Peyer's patch (tissue), 4 donors: ENCODE results near the gene SPINT3.

Experiments used
- POLR2A ChIP-seq, 2 donors: fragments of 450-650 bp; IDR thresholded peaks; one replicate each; pipeline ENCODE4 v1.5.1; 2017; ENCODE audit warnings: antibody characterized with exemption in 2 of 2, mild to moderate bottlenecking in 2 of 2, moderate library complexity in 2 of 2
- TF ChIP-seq, protein P1 (sequence below), 6 experiments: fragments of 450-650 bp in 4 of 6; fragments of 200-600 bp in 2 of 6; sonication (generic) in 1 of 6; IDR thresholded peaks; one replicate each; pipeline ENCODE4 v1.5.1; 2017 to 2019; ENCODE audit warnings: antibody characterized with exemption in 6 of 6, mild to moderate bottlenecking in 3 of 6, moderate library complexity in 1 of 6

- TF ChIP-seq, protein P1, sequence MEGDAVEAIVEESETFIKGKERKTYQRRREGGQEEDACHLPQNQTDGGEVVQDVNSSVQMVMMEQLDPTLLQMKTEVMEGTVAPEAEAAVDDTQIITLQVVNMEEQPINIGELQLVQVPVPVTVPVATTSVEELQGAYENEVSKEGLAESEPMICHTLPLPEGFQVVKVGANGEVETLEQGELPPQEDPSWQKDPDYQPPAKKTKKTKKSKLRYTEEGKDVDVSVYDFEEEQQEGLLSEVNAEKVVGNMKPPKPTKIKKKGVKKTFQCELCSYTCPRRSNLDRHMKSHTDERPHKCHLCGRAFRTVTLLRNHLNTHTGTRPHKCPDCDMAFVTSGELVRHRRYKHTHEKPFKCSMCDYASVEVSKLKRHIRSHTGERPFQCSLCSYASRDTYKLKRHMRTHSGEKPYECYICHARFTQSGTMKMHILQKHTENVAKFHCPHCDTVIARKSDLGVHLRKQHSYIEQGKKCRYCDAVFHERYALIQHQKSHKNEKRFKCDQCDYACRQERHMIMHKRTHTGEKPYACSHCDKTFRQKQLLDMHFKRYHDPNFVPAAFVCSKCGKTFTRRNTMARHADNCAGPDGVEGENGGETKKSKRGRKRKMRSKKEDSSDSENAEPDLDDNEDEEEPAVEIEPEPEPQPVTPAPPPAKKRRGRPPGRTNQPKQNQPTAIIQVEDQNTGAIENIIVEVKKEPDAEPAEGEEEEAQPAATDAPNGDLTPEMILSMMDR (IDR thresholded peaks at IDR 0.05), result no peak
- no peak for TF ChIP-seq POLR2A (IDR thresholded peaks at IDR 0.05)
Measured at GRCh38 chr20:45555198-45555597, 39.8 kb upstream of the SPINT3 start.
